Measurements from ENCODE around the gene SFTA2. TPM values are rescaled to one million over a fixed set of nuclear protein-coding genes. Genes with fewer than 3 reads are reported as not detected.

SFTA2 gene
- total and polyA plus RNA-seq, 2 experiments from 2014 or later: 8.8 TPM; not detected in 1

DNA sequence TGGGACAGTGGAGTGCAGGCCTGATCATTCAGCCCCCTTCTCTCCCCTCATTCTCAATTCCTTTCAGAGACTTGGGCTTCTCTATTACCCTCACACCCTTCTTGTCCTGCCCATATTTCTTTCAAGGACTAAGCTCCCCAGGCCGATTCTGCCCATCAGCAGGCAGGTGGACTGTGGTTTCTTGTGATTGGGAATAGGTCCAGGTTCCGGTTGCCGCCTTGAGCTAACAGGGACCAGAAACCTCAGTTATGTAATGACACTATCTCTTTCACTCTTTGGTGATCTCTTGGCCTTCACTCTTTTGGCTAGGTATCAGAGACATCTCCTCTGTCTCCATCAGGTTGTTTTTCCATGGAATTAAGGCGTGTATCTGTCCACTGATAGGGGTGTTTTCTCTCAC lies 15.3 kb upstream of the SFTA2 start:
- Histone ChIP-seq H3K27ac (no peak overlapping the region), H2AFZ (no peak overlapping the region), H4K20me1 (ENCODE audit: insufficient read depth, poor library complexity, severe bottlenecking) (no peaks in the 10 kb centered on the region), H3K36me3 (replicated peaks; ENCODE audit: insufficient read depth, low read depth) (no peaks in the 10 kb centered on the region), H3K4me1 (ENCODE audit: insufficient read depth) (peaks cover 3% of the 10 kb centered on the region), H3K27me3 (peaks cover 2% of the 10 kb centered on the region), H3K9me2 (replicated peaks; ENCODE audit: insufficient read depth) (no peaks in the 10 kb centered on the region), H3K4me2 (no peak overlapping the region), H3K4me3 (no peak overlapping the region), H3K9me3 (ENCODE audit: low read depth) (no peaks in the 10 kb centered on the region), H3K79me2 (no peaks in the 10 kb centered on the region)
- 85% methylated on average over 4 of the region's 4 CpGs for WGBS (ENCODE audit: low lambda C conversion rate, missing lambda C conversion rate)
- no peak for DNase-seq (ENCODE audit: low spot score)
- TF ChIP-seq, protein P1, sequence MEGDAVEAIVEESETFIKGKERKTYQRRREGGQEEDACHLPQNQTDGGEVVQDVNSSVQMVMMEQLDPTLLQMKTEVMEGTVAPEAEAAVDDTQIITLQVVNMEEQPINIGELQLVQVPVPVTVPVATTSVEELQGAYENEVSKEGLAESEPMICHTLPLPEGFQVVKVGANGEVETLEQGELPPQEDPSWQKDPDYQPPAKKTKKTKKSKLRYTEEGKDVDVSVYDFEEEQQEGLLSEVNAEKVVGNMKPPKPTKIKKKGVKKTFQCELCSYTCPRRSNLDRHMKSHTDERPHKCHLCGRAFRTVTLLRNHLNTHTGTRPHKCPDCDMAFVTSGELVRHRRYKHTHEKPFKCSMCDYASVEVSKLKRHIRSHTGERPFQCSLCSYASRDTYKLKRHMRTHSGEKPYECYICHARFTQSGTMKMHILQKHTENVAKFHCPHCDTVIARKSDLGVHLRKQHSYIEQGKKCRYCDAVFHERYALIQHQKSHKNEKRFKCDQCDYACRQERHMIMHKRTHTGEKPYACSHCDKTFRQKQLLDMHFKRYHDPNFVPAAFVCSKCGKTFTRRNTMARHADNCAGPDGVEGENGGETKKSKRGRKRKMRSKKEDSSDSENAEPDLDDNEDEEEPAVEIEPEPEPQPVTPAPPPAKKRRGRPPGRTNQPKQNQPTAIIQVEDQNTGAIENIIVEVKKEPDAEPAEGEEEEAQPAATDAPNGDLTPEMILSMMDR (IDR thresholded peaks at IDR 0.05; ENCODE audit: poor library complexity): no peak
- TF ChIP-seq EZH2 (IDR thresholded peaks at IDR 0.05; ENCODE audit: borderline replicate concordance): no peak
- TF ChIP-seq EZH2phosphoT487 (IDR thresholded peaks at IDR 0.05; ENCODE audit: low read depth, severe bottlenecking, unreplicated experiment): no peak

DNA sequence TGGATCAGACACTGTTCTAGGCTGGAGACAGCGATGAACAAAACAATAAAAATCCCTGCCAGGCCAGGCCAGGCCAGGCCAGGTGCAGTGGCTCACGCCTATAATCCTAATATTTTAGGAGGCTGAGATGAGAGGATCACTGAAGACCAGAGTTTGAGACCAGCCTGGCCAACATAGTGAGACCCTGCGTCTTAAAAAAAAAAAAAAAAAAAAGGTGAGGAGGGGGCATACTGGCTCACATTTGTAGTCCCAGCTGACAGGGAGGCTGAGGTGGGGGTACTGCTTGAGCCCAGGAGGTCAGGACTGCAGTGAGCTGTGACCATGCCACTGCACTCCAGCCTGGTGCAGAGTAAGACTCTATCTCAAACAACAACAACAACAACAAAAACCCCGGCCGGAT lies 13.3 kb upstream of the SFTA2 start:
- no peak overlapping the region for H3K4me3 ChIP-seq
- no peaks in the 10 kb centered on the region for H3K79me2 ChIP-seq
- no peak for TF ChIP-seq EZH2 (IDR thresholded peaks at IDR 0.05; ENCODE audit: borderline replicate concordance)
- TF ChIP-seq, protein P1 (IDR thresholded peaks at IDR 0.05; ENCODE audit: poor library complexity): no peak
- TF ChIP-seq EZH2phosphoT487 (IDR thresholded peaks at IDR 0.05; ENCODE audit: low read depth, severe bottlenecking, unreplicated experiment): no peak
- no peaks in the 10 kb centered on the region for H4K20me1 ChIP-seq (ENCODE audit: insufficient read depth, poor library complexity, severe bottlenecking)
- DNase-seq (ENCODE audit: low spot score): no peak
- H3K4me1 ChIP-seq (ENCODE audit: insufficient read depth): peaks cover 4% of the 10 kb centered on the region
- no peak overlapping the region for H3K27ac ChIP-seq
- H3K36me3 ChIP-seq (replicated peaks; ENCODE audit: insufficient read depth, low read depth): no peaks in the 10 kb centered on the region
- 94% methylated on average over 5 of the region's 5 CpGs for WGBS (ENCODE audit: low lambda C conversion rate, missing lambda C conversion rate)
- H3K9me2 ChIP-seq (replicated peaks; ENCODE audit: insufficient read depth): no peaks in the 10 kb centered on the region
- no peaks in the 10 kb centered on the region for H3K27me3 ChIP-seq
- no peak overlapping the region for H2AFZ ChIP-seq
- no peaks in the 10 kb centered on the region for H3K9me3 ChIP-seq (ENCODE audit: low read depth)
- H3K4me2 ChIP-seq: no peak overlapping the region

DNA sequence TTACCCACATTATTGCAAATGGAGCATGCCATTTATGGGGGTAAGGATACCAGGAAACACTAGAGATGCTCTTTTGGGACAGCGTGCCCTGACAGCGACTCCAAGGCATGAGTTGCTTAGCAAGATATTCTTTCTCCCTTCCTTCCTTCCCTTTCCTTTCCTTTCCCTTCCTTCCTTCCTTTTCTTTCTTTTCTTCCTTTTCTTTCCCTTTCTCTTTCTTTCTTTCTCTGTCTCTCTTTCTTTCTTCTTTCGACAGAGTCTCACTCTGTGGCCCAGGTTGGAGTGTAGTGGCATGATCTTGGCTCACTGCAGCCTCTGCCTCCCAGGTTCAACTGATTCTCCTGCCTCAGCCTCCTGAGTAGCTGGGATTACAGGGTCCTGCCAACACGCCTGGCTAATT lies 12.1 kb upstream of the SFTA2 start:
- H2AFZ ChIP-seq: no peak overlapping the region
- no peaks in the 10 kb centered on the region for H3K79me2 ChIP-seq
- no peak overlapping the region for H3K27ac ChIP-seq
- H3K4me1 ChIP-seq (ENCODE audit: insufficient read depth): peaks cover 4% of the 10 kb centered on the region
- TF ChIP-seq EZH2phosphoT487 (IDR thresholded peaks at IDR 0.05; ENCODE audit: low read depth, severe bottlenecking, unreplicated experiment) (no peak), EZH2 (IDR thresholded peaks at IDR 0.05; ENCODE audit: borderline replicate concordance) (no peak)
- TF ChIP-seq, protein P1 (IDR thresholded peaks at IDR 0.05; ENCODE audit: poor library complexity): no peak
- no peak overlapping the region for H3K4me3 ChIP-seq
- DNase-seq (ENCODE audit: low spot score): no peak
- H3K9me2 ChIP-seq (replicated peaks; ENCODE audit: insufficient read depth): no peaks in the 10 kb centered on the region
- H4K20me1 ChIP-seq (ENCODE audit: insufficient read depth, poor library complexity, severe bottlenecking): no peaks in the 10 kb centered on the region
- WGBS (ENCODE audit: low lambda C conversion rate, missing lambda C conversion rate): 94% methylated on average over 4 of the region's 4 CpGs
- H3K4me2 ChIP-seq: no peak overlapping the region
- H3K27me3 ChIP-seq: no peaks in the 10 kb centered on the region
- H3K36me3 ChIP-seq (replicated peaks; ENCODE audit: insufficient read depth, low read depth): no peaks in the 10 kb centered on the region
- no peaks in the 10 kb centered on the region for H3K9me3 ChIP-seq (ENCODE audit: low read depth)
